ENCODE data around the gene COL11A2.

The COL11A2 gene

GRCh38 chr6:33212857-33213165, 20.5 kb upstream of the COL11A2 start:
- Histone ChIP-seq H3K9me3 (ENCODE audit: insufficient read depth, low read length) (no peaks in the 10 kb centered on the region), H3K79me2 (ENCODE audit: insufficient read depth, low read length) (no peaks in the 10 kb centered on the region), H3K9me2 (replicated peaks; ENCODE audit: insufficient read depth, low read length) (no peaks in the 10 kb centered on the region), H3K27ac (ENCODE audit: low read depth, low read length) (no peak overlapping the region), H3K4me3 (ENCODE audit: insufficient read depth, low read length, poor library complexity, severe bottlenecking) (no peak overlapping the region), H3K9ac (ENCODE audit: low read length) (no peak overlapping the region), H3K36me3 (ENCODE audit: low read length) (no peaks in the 10 kb centered on the region), H3K4me2 (ENCODE audit: low read depth, low read length, poor library complexity, severe bottlenecking) (no peak overlapping the region), H4K20me1 (ENCODE audit: low read depth, low read length) (no peaks in the 10 kb centered on the region), H3F3A (ENCODE audit: insufficient read depth) (peaks cover 6% of the 10 kb centered on the region), H3K27me3 (ENCODE audit: low read length) (no peaks in the 10 kb centered on the region), H2AFZ (ENCODE audit: low read depth, low read length, severe bottlenecking) (no peak overlapping the region)
- TF ChIP-seq CTCF (IDR thresholded peaks at IDR 0.05; ENCODE audit: insufficient read depth, low read length, poor library complexity, severe bottlenecking) (no peak), EZH2phosphoT487 (conservative IDR thresholded peaks at IDR 0.05; ENCODE audit: low read length) (no peak)

- Histone ChIP-seq H3K9me3 (ENCODE audit: insufficient read depth, low read length) (no peaks in the 10 kb centered on the region), H2AFZ (ENCODE audit: low read depth, low read length, severe bottlenecking) (no peak overlapping the region), H3K9me2 (replicated peaks; ENCODE audit: insufficient read depth, low read length) (no peaks in the 10 kb centered on the region), H3K27me3 (ENCODE audit: low read length) (no peaks in the 10 kb centered on the region), H3K36me3 (ENCODE audit: low read length) (no peaks in the 10 kb centered on the region), H3K79me2 (ENCODE audit: insufficient read depth, low read length) (no peaks in the 10 kb centered on the region), H3K9ac (ENCODE audit: low read length) (no peak overlapping the region), H3K27ac (ENCODE audit: low read depth, low read length) (no peak overlapping the region), H3K4me2 (ENCODE audit: low read depth, low read length, poor library complexity, severe bottlenecking) (no peak overlapping the region), H3K4me3 (ENCODE audit: insufficient read depth, low read length, poor library complexity, severe bottlenecking) (no peak overlapping the region), H3F3A (ENCODE audit: insufficient read depth) (peaks cover 6% of the 10 kb centered on the region), H4K20me1 (ENCODE audit: low read depth, low read length) (no peaks in the 10 kb centered on the region)
- TF ChIP-seq CTCF (IDR thresholded peaks at IDR 0.05; ENCODE audit: insufficient read depth, low read length, poor library complexity, severe bottlenecking), result no peak
- no peak for TF ChIP-seq EZH2phosphoT487 (conservative IDR thresholded peaks at IDR 0.05; ENCODE audit: low read length)
Measured at GRCh38 chr6:33211666-33212422, 19.6 kb upstream of the COL11A2 start.

- H3K79me2 ChIP-seq (ENCODE audit: insufficient read depth, low read length), result no peaks in the 10 kb centered on the region
- TF ChIP-seq CTCF (IDR thresholded peaks at IDR 0.05; ENCODE audit: insufficient read depth, low read length, poor library complexity, severe bottlenecking) (no peak), EZH2phosphoT487 (conservative IDR thresholded peaks at IDR 0.05; ENCODE audit: low read length) (no peak)
- H2AFZ ChIP-seq (ENCODE audit: low read depth, low read length, severe bottlenecking), result no peak overlapping the region
- H3K27me3 ChIP-seq (ENCODE audit: low read length), result no peaks in the 10 kb centered on the region
- no peak overlapping the region for H3K4me2 ChIP-seq (ENCODE audit: low read depth, low read length, poor library complexity, severe bottlenecking)
- no peaks in the 10 kb centered on the region for H3K9me2 ChIP-seq (replicated peaks; ENCODE audit: insufficient read depth, low read length)
- no peak overlapping the region for H3K4me3 ChIP-seq (ENCODE audit: insufficient read depth, low read length, poor library complexity, severe bottlenecking)
- H3K9me3 ChIP-seq (ENCODE audit: insufficient read depth, low read length), result no peaks in the 10 kb centered on the region
- H3K36me3 ChIP-seq (ENCODE audit: low read length), result no peaks in the 10 kb centered on the region
- no peaks in the 10 kb centered on the region for H4K20me1 ChIP-seq (ENCODE audit: low read depth, low read length)
- peaks cover 7% of the 10 kb centered on the region for H3F3A ChIP-seq (ENCODE audit: insufficient read depth)
- no peak overlapping the region for H3K27ac ChIP-seq (ENCODE audit: low read depth, low read length)
- H3K9ac ChIP-seq (ENCODE audit: low read length), result no peak overlapping the region
Measured at GRCh38 chr6:33211136-33211535, 18.9 kb upstream of the COL11A2 start.

Data from SU-DHL-6 (cell line).